NB4 (cell line): ENCODE data around the gene C2CD2.
A peak's percentile ranks its signal among the peaks of the same experiment; 100 is the strongest.

Experiments
- DNase-seq: peaks from one replicate; pipeline ENCODE4 v3.0.0; 2010; ENCODE audit warnings: low read depth
- H3K4me3 ChIP-seq: one replicate; pipeline ENCODE4 v1.5.1; 2011; ENCODE audit warnings: mild to moderate bottlenecking, low read depth, low read length, moderate library complexity
- CTCF ChIP-seq: IDR thresholded peaks from one replicate; pipeline ENCODE4 v1.5.1; 2012; ENCODE audit warnings: low read depth, low read length
- MYC ChIP-seq: IDR thresholded peaks from 2 replicates; pipeline ENCODE4 v1.6.1; 2011; ENCODE audit warnings: low read depth, low read length
- POLR2A ChIP-seq: IDR thresholded peaks from 2 replicates; pipeline ENCODE4 v1.6.1; 2011; ENCODE audit warnings: mild to moderate bottlenecking; ENCODE audit not compliant: insufficient read length; ENCODE audit errors: extremely low read depth
- TF ChIP-seq, protein P1 (sequence below): IDR thresholded peaks from 2 replicates; pipeline ENCODE4 v1.6.1; 2011; ENCODE audit warnings: low read depth, low read length

The C2CD2 gene

GRCh38 chr21:41928621-41929220 lies 25.1 kb downstream of the C2CD2 start:
- no peak for TF ChIP-seq CTCF
- no peak for TF ChIP-seq MYC
- TF ChIP-seq, protein P1, sequence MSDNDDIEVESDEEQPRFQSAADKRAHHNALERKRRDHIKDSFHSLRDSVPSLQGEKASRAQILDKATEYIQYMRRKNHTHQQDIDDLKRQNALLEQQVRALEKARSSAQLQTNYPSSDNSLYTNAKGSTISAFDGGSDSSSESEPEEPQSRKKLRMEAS = peak; percentile 52; the same call in 1 of the 2 replicates
- no peak overlapping the region for H3K4me3 ChIP-seq
- peak; percentile 81 for DNase-seq

- peak; percentile 56; the same call in 1 of the 2 replicates for TF ChIP-seq MYC
- TF ChIP-seq CTCF = no peak
- TF ChIP-seq, protein P1 = peak; percentile 47; the same call in 1 of the 2 replicates
- no peak for TF ChIP-seq POLR2A
- no peak overlapping the region for H3K4me3 ChIP-seq
- DNase-seq = peak; percentile 76
Measured at GRCh38 chr21:41927727-41928409, 25.9 kb downstream of the C2CD2 start.

DNA sequence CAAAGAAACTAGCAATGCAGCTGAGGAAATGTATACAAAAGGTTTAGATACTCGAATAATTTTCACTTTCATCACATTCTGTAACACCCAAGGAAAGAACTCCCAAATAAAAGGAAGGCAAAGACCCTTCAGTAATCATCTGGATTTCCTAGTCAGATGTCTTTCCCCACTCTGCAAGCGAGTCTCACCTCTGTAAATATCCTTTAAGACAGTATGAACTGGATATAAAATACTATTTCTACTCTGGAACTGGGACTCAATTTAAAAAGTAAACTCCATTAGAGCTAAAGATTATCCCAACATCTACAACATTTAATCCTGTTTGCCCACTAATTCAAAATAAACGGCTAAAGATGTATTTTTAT lies 27.0 kb downstream of the C2CD2 start:
- TF ChIP-seq POLR2A (no peak), MYC (no peak), CTCF (no peak)
- TF ChIP-seq, protein P1 = no peak
- no peak overlapping the region for H3K4me3 ChIP-seq
- DNase-seq = no peak

DNA sequence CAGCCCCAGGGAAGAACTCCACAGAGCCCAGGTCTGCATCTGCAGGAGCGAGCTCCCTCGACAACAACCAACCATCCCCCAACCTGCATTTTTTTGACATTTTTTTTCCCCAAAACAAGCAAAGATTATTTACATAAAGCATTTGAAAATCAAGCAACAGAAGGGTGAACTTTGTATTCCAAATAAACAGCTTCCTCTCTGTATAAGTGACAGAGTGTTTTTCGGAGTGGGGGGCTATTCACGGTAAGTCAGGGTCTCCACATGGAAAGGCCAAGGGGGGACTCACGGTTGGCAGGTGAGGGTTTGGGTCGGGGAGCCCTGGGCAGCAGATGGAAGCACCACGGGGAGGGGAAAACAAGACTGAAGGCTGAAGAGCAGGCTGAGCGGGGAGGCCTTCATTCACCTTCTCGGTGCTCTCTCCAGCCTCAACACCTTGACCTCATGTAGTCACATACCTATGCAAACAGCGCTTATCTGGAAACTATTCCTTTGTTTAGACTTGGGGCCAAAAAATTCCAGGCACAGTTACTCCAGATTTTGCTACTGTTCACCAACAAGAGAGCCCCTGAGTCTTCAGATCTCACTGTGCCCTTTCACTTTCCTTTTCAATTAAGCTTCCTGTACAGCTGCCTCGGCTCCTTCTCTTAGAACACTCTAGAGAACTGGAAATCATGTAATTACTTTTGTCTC lies 27.6 kb downstream of the C2CD2 start:
- TF ChIP-seq POLR2A = no peak
- TF ChIP-seq CTCF = no peak
- no peak for TF ChIP-seq MYC
- TF ChIP-seq, protein P1 = no peak
- DNase-seq = peak; percentile 13
- H3K4me3 ChIP-seq = no peak overlapping the region

- TF ChIP-seq MYC (no peak), POLR2A (no peak), CTCF (no peak)
- TF ChIP-seq, protein P1 = no peak
- no peak overlapping the region for H3K4me3 ChIP-seq
- no peak for DNase-seq
Measured at GRCh38 chr21:41925767-41926116, 28.1 kb downstream of the C2CD2 start.
